ENCODE measurements around the gene HOXA4.
A peak's percentile ranks its signal among the peaks of the same experiment; 100 is the strongest.

Gene HOXA4

DNA sequence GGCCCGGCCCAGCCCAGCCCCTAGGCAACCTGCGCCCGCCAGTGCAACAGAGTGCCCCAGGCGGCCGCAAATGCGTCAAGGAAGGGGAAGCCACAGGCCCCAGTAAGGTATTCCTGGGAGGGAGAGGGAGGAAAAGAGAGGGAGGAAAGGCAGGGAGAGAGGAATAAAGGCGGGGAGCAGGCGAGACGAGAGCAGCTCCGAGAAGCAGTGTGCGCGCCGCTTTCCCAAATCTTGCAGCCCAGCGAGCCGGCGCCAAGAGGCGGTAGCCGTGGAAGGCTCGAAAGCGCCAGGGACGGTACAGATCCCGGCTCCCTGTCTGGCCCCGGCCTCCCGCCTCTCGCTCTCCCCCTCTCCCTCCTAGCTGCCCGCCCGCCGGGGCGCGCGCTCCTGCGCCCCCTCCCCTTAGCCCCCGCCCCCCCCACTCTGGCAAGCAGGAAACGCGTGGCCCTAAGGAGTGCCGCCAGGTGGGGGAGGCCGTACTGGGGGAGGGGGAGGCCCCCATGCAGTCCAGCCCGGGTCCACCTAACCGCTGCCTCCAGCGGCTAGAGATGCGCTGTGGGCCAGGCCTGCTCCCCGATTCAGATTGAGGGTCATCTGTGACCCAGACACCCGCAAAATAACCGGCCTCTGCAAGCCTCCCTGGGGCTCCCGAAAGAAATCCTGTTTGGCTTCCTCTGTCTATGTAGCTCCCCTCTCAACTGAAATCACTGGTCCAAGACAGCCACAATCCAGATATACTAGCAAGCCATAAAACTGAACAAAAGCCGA is 39.3 kb upstream of the HOXA4 start:
- no peak for DNase-seq (ENCODE audit: low read depth in 2 of 2, low spot score in 1 of 2)

DNA sequence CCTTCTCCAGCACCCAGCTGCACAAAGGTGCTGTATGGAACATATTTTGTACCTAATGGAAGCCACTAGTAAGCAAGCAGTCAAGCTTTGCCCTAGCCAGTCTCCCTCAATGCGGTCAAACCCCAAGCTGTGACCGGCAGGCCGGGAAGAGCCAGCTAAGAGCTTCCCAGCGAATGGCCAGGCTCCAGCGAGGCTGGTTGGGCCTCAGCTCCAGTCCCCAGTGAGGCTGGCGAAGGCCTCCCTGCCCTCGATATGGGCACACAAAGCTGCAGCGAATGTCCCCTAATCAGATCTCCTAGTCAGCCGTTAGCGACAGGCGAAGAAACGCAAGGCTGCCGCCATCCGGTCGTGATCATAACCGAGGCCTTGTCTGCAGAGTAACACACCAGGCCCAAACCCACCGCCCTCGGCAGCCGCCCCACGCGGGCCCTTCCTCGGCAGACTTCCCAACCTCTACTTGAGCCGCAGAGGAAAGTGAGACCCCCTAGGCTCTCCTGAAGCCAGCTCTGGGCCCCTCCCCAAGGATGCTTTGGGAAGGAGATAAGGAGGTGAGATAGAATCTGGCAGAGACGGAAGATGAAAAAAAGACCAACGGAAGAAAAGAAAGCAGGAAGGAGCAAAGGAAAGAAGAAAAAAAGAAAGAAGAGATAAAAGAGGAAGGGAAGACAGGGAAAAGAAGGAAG is 37.8 kb upstream of the HOXA4 start:
- DNase-seq (ENCODE audit: low read depth in 2 of 2, low spot score in 1 of 2), result no peak

DNA sequence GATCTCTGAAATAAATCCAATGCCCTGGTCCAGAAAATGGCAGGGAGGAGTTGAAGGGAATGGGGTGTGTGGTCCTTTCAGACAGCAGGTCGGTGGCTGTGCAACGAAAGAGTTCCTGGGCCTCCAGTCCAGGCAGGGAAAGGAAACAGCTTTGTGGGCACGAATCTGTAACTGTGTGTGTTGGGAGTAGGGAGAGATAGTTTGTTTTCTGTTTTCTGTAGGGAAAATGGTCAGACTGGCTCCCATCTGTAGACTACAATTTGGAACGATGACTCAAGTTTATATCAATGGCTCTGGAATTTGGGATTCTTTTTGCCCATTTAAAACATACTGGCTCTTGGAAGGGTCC is 37.3 kb upstream of the HOXA4 start:
- no peak for DNase-seq (ENCODE audit: low read depth in 2 of 2, low spot score in 1 of 2)

DNA sequence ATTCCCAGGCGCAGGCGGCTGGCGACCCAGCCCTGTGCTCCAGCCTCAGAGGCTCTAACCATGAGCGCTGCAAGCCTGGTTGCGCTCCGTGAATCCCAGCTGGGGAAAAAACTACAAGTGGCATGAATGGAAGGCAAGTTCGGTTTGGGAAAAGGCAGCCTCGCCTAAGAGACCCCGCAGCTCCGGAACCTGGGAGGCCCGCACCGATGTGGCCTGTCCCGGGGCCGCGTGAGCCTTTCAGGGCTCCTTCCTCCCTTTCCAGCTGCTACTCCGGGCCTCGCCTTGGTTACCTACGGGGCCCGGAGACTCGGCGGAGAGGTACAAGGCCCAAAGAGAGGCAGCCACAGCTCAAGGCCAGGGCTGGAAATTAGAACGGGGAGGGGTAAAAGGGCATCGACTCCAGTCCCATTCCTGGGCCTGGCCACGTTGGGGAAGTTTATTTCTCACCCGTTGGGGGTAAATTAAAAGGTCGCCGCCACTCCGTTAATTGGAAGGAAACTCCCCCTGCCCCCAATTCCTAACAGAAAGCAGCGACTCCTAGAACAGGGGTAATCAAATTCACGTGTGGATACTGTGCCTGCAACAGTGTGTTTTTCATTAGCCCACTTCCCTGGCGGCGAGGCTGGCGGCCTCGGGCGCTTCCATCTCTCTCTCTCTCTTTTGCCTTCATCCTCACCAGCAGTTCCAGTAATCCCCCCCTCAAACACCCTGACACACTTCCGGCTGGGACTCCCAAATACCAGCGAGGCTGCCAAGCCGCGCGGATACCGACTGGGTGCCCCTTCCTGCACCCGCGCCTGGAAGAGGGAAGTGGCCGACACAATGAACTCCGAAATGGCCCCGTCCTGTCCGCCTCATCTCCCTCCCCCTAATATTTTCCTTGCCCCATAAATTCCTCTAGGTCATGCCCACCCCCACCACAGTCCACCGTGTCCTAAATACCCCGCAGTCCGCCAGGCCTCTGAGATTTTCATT is 36.3 kb upstream of the HOXA4 start:
- no peak for DNase-seq (ENCODE audit: low read depth in 2 of 2, low spot score in 1 of 2)

DNA sequence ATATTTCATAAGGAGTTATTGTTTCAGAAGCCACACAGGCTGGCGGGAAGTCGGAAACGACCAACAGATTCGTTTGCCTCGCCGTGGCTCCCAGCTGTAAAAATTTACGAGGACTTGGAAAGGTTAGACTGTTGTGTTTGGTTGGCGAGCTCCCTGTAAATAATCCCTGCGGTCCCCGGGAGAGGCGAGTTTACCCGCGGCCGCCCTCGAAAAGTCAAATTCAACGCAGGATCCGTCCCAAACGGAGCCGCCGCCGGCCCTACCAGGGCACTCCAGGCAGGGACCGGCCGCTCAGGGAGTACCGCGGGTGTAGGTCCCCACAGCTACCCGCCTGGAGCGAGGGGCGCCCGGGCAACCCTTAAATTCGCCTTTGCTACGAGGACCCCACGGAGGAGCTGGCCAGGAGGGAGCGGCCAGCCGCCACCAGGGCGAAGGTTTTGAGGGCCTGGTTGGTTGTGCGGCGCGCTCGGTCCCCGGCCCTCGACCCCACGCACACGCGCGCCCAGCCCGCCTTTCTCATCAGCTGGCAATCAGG is 35.5 kb upstream of the HOXA4 start:
- DNase-seq (ENCODE audit: low read depth in 2 of 2, low spot score in 1 of 2), result no peak

DNA sequence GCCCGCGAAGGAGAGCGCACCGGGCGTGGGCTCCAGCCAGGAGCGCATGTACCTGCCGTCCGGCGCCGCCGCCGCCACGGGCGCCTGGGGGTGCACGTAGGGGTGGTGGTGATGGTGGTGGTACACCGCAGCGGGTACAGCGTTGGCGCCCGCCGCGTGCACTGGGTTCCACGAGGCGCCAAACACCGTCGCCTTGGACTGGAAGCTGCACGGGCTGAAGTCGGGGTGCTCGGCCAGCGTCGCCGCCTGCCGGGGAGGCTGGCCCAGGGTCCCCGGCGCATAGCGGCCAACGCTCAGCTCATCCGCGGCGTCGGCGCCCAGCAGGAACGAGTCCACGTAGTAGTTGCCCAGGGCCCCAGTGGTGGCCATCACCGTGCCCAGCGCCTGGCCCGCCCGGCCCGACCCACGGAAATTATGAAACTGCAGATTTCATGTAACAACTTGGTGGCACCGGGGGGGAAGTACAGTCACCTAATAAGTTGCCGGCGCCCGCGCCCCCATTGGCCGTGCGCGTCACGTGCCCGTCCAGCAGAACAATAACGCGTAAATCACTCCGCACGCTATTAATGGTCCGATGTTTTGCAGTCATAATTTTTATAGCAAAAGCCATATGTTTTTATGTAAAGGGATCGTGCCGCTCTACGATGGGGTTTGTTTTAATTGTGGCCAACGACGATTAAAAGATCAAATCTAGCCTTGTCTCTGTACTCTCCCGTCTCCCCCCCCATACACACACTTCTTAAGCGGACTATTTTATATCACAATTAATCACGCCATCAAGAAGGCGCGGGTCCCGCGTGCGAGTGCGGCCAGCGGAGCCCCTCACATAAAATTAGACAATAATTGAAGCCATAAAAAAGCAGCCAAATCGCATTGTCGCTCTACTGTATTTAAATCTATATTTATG is 34.8 kb upstream of the HOXA4 start, which contains the start of gene HOXA9:
Gene HOXA9 (minus strand): TSS at position 449 of the 907 bp plus-strand sequence. CDS start 80 bp downstream, at position 369.
- DNase-seq (ENCODE audit: low read depth in 2 of 2, low spot score in 1 of 2), result no peak

DNA sequence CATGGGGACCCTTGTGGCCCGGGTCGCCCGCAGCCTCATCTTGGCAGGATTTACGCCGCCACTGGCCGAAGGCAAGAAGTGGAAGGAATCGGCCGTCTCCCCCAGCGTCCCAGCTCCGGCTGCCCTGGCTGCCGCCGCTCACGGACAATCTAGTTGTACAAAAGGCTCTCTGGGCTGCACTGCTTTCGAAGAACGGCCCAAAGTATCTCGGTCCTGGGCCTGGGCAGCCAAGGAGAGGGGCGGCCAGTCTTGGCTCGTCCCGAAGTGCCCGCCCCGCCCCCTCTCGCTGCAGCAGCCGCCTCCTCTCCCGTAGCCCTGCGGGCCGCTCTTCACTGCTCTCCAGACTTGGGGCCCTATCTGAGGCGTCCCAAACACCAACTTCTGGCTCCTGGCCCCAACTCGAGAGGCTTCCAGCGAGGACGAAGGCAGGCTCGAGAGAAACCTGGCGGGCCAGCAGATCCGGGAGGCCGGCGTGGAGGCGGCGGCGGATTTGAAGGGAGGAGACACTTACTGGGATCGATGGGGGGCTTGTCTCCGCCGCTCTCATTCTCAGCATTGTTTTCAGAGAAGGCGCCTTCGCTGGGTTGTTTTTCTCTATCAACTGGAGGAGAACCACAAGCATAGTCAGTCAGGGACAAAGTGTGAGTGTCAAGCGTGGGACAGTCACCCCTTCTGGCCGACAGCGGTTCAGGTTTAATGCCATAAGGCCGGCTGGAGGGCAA is 34.0 kb upstream of the HOXA4 start:
- no peak for DNase-seq (ENCODE audit: low read depth in 2 of 2, low spot score in 1 of 2)

DNA sequence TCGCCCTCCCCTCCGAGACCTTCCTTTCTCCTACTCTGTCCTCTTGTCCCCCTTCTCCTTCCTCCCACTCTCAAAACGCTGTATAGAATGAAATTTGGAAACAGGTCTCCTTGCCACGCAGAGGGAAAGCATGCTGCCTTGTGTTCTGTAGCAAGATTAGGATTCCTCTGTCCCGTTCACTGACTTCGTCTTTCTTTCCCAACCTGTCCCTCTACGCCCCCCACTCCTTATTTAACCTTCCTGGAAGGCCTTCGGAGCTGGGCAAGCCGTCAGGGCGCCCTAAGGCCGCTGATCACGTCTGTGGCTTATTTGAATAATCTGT is 33.4 kb upstream of the HOXA4 start:
- no peak for DNase-seq (ENCODE audit: low read depth in 2 of 2, low spot score in 1 of 2)

DNA sequence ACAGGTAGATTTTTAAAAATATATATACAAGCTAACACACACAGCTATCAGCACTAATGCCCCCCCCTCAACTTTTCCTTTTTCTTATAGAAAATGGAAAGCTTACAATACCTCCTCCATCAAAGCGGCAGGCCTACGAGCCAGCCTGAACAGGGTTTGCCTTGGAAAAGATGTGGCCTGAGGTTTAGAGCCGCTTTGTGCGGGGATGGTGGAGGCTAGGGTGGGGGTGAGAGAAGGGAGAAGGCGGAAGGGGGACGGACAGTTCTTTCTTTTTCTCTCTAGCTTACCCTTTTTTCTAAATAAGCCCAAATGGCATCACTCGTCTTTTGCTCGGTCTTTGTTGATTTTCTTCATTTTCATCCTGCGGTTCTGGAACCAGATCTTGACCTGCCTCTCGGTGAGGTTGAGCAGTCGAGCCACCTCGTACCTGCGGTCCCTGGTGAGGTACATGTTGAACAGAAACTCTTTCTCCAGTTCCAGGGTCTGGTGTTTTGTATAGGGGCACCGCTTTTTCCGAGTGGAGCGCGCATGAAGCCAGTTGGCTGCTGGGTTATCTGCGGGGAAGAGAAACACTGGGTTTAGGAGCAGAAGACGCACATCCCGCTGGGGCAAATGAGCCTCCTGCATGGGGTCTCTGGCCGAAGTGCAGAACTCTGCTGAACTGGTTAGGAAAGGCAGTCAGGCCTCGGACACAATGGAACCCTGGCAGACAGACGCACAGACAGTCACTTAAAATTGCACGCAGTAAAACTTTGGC is 32.9 kb upstream of the HOXA4 start:
- no peak for DNase-seq (ENCODE audit: low read depth in 2 of 2, low spot score in 1 of 2)

DNA sequence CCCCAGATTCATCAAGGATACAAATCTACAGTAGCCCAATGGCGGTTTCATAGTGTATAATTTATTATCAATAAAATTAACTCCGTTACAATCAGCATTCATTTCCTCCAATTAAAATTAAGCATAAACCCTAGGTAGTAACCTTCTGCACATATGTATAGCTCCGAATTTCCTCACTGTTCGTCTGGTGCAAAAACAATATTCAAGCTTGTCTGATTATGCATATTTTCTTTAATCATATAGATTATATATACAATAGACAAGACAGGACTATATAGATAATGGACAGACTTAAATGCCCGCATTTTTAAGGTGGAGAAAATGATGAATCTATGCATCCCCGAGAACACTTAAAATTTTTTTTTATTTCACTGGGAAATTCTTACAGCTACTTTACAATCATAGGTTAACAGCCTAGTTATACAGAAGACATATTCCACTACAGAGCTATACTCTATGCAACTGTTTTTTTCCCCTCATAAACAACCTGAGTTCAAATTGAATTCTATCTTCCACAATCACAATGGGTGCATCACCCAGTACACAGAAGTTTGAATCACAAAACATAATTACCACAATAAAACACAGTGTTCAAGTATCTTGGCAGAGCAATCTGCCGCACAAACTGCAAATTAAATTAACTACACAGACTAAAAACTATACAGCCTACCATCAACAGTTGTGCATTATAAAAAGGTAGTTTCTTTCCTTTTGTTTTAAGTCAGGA is 32.2 kb upstream of the HOXA4 start:
- no peak for DNase-seq (ENCODE audit: low read depth in 2 of 2, low spot score in 1 of 2)

DNA sequence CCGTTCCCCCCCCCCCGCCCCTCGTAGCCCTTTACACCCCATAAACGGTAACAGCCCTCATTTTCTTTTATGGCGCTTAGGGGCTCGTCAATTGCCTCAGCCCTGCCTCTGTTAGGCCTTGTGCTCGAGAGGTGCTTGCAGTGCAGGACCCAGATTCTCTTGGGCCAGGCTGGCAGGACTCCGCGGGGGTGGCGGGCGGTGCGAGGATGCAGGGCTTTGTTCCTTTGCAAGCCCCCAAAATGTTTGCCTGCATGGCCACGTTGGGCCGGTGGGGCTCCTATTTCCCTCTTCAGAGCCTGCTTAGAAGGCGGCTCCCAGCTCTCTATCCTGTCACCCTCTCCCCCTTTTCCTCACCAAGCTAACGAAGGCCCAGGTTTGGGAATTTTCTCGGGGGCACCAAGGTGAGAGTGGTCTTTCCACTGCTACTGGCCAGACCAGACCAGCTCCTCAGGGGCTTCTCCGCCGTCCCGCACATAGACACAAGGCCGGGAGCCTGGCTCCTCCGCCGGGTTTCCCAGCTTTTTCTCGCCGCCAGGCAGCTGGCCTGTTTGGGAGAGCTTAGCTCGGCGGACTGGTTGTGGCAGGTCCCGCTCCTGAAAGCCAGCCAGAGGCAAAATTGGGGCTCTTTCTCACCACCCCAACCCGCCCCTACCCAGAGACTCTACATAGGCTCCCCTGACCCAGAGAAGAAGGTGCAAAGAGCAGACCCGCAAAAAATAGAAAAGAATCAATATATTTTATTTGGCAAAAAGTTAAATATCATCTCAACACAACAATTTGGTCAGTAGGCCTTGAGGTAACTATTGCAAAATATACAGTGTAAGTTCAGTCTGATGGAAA is 31.4 kb upstream of the HOXA4 start:
- DNase-seq (ENCODE audit: low read depth in 2 of 2, low spot score in 1 of 2), result no peak

DNA sequence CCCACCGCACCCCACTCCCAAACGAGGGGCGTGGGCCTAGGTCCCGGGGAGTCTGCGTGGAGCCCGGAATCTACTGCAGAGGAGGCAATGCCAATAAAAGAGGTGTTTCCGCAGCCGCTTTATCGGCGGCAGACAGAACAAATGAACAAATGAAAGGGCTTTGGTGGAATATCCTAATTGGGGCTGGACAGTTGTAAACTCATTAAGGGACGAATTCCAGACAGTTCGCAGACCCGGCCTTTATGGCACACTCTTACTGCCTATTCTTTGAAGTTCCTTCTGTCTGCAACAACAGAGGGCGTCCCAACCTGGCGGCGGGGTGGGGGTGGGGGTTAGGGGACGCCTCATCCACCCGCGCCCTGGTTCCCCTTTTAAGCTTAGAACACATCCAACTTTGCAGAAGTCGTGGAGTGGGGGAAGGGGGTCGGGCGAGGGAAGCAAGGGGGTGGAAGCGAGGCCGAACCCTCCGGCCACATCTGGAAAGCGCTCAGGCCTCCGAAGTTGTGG is 30.7 kb upstream of the HOXA4 start:
- no peak for DNase-seq (ENCODE audit: low read depth in 2 of 2, low spot score in 1 of 2)

DNA sequence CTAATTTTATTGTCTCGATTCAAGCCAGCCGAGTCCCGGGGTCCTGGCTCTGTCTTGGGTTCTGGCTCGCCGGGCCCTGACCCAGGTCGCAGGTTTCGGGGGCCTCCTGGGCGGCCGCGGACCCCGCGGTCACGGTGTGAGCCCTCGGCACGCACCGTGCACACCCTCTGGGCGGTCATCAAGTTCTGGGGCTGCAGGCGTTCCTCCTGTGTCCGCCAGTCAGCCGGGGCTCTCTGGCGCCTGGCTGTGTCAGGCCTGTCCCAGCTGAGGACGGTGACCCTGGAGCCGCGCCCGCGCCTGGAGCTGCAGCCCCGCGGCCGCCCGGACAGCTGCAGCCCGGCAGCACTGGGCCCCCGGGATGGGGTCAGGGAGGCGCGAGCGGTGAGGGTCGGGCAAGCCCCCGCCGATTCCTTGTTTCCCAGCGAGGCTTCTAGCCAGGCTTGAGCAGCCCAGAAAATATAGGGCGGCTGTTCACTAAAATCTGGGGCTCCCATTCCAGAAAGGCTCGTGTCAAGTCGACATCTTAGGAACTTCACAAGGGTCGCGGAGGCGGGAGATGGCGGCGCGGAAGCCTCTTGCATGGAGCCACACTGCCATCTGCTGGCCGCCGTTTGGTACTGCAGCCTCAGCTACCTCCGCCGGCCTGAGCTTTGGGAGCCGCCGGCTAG is 30.1 kb upstream of the HOXA4 start:
- DNase-seq (ENCODE audit: low read depth in 2 of 2, low spot score in 1 of 2), result peak; percentile 69 to 88

DNA sequence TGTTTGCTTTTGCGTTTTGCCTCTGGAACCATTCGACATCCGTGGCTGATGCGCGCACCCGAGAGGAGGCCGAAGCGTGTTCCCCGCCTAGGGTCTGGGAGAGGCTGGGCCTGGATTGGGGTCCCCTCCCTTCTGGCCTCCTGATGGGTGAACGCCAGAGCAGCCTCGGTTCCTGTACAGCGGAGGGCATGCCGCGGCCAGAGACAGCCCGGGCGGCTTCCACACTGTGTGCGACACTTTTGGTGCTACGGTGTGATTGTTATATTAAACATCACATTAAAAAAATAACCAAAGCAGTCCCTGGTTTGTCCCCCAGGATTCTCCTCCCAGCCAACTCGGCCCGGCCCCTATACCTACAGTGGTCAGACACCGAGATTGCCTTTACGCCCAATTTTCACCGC is 29.6 kb upstream of the HOXA4 start:
- no peak for DNase-seq (ENCODE audit: low read depth in 2 of 2, low spot score in 1 of 2)

DNA sequence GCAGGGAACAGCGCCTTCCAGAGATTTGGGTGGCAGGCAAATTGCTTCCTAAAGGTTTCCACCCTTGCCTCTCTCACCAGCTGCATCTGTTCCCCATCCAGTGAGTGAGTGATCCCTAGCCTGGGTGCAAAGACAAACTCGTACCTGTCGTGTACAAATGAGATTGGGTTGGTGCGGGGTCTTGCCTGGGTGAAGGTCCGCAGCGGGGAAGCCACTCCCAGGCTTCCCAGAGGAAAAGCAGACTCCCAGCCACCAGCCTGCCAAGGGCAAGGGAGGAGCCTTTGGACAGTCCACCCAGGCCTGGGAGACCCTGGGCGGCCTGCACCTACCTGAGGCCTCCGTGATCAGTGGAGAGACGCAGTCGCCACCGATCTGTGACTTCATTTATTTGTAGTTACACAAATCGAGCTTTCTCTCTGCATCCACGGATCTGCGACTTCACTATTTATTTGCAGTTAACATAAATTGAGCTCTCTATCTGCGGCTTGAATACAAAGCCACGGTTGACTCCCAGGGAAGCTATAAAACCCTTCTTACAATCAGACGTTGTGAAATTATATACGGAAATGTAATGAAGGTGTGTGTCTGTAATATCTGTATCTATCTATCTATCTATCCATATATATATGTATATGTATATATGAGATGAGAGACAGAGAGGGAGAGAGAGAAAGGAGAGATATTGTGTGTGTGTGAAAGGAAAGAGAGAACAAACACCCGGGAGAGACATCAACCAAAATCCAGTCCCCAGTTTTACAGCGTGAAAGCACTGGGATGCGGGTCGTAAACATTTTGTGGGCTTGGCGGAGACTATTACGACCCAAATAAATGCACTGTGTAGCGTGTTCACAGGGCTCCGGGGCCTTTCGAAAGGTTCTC is 28.9 kb upstream of the HOXA4 start:
- DNase-seq (ENCODE audit: low read depth in 2 of 2, low spot score in 1 of 2), result no peak

Data from stimulated activated CD8-positive, alpha-beta memory T cell treated with anti-CD3 and anti-CD28 coated beads, Interleukin-4, amount 100 ng/mL, for 4 hours (primary cell).